Measurements from ENCODE around the gene SAFB. TPM values are rescaled to one million over a fixed set of nuclear protein-coding genes. Genes with fewer than 3 reads are reported as not detected.

Gene SAFB
- total RNA-seq, 2 experiments from 2014 or later: 195 to 200 TPM

DNA sequence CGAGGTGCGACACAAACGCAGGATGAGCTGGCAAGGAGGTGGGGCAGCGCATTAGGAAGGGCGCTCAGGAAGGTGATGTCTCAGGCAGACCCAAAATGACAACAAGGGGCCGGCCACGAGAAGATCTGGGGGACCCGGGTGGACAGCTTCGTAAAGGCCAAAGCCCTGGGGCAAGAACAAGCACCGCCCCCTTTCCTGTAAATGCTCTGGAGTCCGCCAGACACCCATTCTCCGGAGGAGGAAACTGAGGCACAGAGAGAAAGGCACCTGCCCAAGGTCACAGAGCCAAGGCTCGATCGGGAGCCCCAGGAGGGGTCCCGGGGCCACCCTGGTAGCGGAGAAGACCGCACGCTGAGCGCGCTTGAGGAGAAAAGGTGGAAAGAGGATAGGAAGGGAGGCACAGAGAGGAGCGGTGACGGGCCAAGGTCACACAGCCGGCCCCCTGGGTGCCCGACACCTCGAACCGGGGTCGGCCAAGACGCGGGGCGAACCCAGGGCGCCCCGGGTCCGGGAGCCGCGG lies 878 bp upstream of the SAFB start:
- H3K36me3 Mint-ChIP-seq (ENCODE audit: low read depth): peaks cover 93% of the 10 kb centered on the region
- ATAC-seq (ENCODE audit: poor library complexity) (no peak), DNase-seq (peak in 7 of 14 experiments; percentile 13 to 39 (median 25))
- H3K27ac ChIP-seq (ENCODE audit: low read depth in 1 of 2, low read length in 2 of 2): peak overlapping the region; percentile 82 to 83
- no peaks in the 10 kb centered on the region for H3K9me3 ChIP-seq (ENCODE audit: control insufficient read depth in 1 of 2, insufficient read depth in 1 of 2, low read length in 2 of 2)
- H3K27me3 ChIP-seq (ENCODE audit: control insufficient read depth in 1 of 2, insufficient read depth in 2 of 2, low read length in 2 of 2): no peaks in the 10 kb centered on the region
- no peaks in the 10 kb centered on the region for H3K9me3 Mint-ChIP-seq
- ChIA-PET POLR2A (interaction anchor here (0.6 to 4.0 kb wide), 23 partner anchors 8 to 1150 kb away, joined by 3 to 51 read pairs (median 5); partner anchors contain the start of genes CATSPERD, DUS3L, FEM1A and HDGFL2), CTCF (interaction anchor here (0.7 to 1.9 kb wide), 5 partner anchors 65 to 491 kb away, joined by 3 to 7 read pairs (median 6); partner anchors contain the start of genes CATSPERD, LONP1 and RPL36)
- H3K27ac Mint-ChIP-seq: peak overlapping the region; percentile 98
- H3K4me3 Mint-ChIP-seq: peak overlapping the region; percentile 99
- TF ChIP-seq, protein P1, sequence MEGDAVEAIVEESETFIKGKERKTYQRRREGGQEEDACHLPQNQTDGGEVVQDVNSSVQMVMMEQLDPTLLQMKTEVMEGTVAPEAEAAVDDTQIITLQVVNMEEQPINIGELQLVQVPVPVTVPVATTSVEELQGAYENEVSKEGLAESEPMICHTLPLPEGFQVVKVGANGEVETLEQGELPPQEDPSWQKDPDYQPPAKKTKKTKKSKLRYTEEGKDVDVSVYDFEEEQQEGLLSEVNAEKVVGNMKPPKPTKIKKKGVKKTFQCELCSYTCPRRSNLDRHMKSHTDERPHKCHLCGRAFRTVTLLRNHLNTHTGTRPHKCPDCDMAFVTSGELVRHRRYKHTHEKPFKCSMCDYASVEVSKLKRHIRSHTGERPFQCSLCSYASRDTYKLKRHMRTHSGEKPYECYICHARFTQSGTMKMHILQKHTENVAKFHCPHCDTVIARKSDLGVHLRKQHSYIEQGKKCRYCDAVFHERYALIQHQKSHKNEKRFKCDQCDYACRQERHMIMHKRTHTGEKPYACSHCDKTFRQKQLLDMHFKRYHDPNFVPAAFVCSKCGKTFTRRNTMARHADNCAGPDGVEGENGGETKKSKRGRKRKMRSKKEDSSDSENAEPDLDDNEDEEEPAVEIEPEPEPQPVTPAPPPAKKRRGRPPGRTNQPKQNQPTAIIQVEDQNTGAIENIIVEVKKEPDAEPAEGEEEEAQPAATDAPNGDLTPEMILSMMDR (IDR thresholded peaks at IDR 0.05): no peak
- intact Hi-C loops (cut with DNase I, micrococcal nuclease): loop anchor here (2.0 to 10.0 kb wide), 5 partner anchors 59 to 1217 kb away; partner anchors contain the start of genes DUS3L (in 2 of the 2), CHAF1A (in 1 of the 2), HSD11B1L (in 1 of the 2) and MICOS13 (in 1 of the 2)
- H3K36me3 ChIP-seq (ENCODE audit: insufficient read depth, low read length): peaks cover 61% of the 10 kb centered on the region
- H3K4me1 ChIP-seq (ENCODE audit: insufficient read depth, low read length): peaks cover 76% of the 10 kb centered on the region
- peaks cover 84% of the 10 kb centered on the region for H3K4me1 Mint-ChIP-seq (ENCODE audit: low read depth)
- H3K4me3 ChIP-seq (ENCODE audit: low read length): peak overlapping the region; percentile 85
- no peaks in the 10 kb centered on the region for H3K27me3 Mint-ChIP-seq

DNA sequence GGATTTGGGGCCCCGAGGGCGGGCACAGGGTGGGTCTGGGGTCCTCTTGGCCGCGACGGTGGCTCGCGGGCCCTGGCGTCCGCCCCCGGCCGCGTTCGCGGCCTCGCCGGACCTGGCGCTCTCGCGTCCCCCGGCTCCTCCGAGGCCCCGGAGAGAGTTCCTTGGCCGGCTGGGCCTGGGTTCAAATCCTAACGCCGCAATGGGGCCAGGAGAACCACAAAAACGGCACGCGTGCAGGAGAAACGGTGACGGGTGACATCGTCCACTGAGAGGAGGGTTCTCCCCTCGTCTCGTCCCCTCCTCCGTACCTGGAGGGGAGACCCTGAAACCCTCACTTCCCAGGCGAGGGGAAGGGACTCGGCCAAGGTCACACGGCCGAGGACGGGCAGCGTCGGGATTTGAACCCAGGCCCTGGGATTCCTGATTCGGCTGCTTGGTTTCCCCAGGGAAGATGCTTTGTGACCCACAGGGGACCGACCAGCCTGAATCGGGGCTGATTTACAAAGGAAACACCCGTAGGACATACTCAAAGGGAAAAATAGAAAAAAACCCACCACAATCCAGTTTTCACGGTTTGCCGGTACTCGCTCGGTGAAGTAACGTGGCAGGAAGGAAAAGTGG lies 624 bp downstream of the SAFB start:
- POLR2A ChIA-PET: interaction anchor here (0.8 to 4.0 kb wide), 20 partner anchors 9 to 1861 kb away, joined by 3 to 51 read pairs (median 6); partner anchors contain the start of genes CATSPERD, DUS3L, FEM1A and HDGFL2
- Histone ChIP-seq H3K9me3 (ENCODE audit: control insufficient read depth in 1 of 2, insufficient read depth in 1 of 2, low read length in 2 of 2) (no peaks in the 10 kb centered on the region), H3K4me1 (ENCODE audit: insufficient read depth, low read length) (peaks cover 77% of the 10 kb centered on the region), H3K27ac (ENCODE audit: low read depth in 1 of 2, low read length in 2 of 2) (peak overlapping the region; percentile 90 to 95), H3K4me3 (ENCODE audit: low read length) (peak overlapping the region; percentile 85), H3K36me3 (ENCODE audit: insufficient read depth, low read length) (peaks cover 62% of the 10 kb centered on the region), H3K27me3 (ENCODE audit: control insufficient read depth in 1 of 2, insufficient read depth in 2 of 2, low read length in 2 of 2) (no peaks in the 10 kb centered on the region)
- H3K27me3 Mint-ChIP-seq: no peaks in the 10 kb centered on the region
- peaks cover 93% of the 10 kb centered on the region for H3K36me3 Mint-ChIP-seq (ENCODE audit: low read depth)
- H3K9me3 Mint-ChIP-seq: no peaks in the 10 kb centered on the region
- H3K4me1 Mint-ChIP-seq (ENCODE audit: low read depth): peaks cover 84% of the 10 kb centered on the region
- peak overlapping the region; percentile 98 for H3K27ac Mint-ChIP-seq
- intact Hi-C loops (cut with DNase I, micrococcal nuclease): loop anchor here (1.0 to 10.0 kb wide), 7 partner anchors 55 to 1219 kb away; partner anchors contain the start of genes DUS3L (in 2 of the 2), CATSPERD (in 1 of the 2), CHAF1A (in 1 of the 2) and HSD11B1L (in 1 of the 2)
- no peak for ATAC-seq (ENCODE audit: poor library complexity)
- peak overlapping the region; percentile 99 for H3K4me3 Mint-ChIP-seq
- CTCF ChIA-PET: interaction anchor here (1.0 to 1.9 kb wide), 5 partner anchors 63 to 833 kb away, joined by 3 to 7 read pairs (median 6); partner anchors contain the start of genes CATSPERD, LONP1 and RPL36
- TF ChIP-seq, protein P1 (IDR thresholded peaks at IDR 0.05): no peak
- peak in 4 of 14 experiments; percentile 9 to 24 (median 17) for DNase-seq

DNA sequence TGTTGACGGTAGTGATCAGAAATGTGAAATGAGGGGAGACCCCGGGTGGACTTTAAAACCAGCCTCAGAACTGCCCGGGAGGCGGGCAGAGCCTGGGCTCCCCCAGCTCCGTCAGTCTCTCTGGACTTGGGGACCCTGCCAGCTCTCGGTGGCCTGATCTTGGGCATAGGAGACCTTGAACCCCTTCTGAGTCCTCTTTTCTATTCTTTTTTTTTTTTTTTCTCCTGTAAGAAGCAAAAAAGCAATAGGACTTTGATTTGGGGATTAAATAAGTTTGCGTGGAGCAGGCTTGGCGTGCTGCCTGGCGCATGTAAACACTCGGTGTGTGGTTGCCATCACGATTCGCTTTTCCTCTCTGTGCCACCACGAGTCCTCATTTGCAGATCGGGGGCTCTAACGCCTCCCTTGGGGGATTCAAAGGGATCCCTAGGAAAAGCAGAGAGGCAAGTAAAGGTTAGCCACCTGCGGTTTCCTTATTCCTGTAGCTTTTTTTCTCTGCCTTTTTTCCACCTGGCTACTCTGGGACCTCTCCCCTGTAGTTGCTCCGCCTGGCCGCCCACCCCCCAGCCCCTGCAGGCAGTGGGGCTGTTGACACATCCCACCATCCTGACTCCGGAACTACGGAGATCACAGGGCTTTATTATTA lies 1.3 kb downstream of the SAFB start:
- H3K9me3 ChIP-seq (ENCODE audit: control insufficient read depth in 1 of 2, insufficient read depth in 1 of 2, low read length in 2 of 2): no peaks in the 10 kb centered on the region
- DNase-seq (peak in 7 of 14 experiments; percentile 15 to 55 (median 24)), ATAC-seq (ENCODE audit: poor library complexity) (no peak)
- Mint-ChIP-seq H3K4me1 (ENCODE audit: low read depth) (peaks cover 84% of the 10 kb centered on the region), H3K27me3 (no peaks in the 10 kb centered on the region), H3K36me3 (ENCODE audit: low read depth) (peaks cover 93% of the 10 kb centered on the region), H3K27ac (peak overlapping the region; percentile 98), H3K9me3 (no peaks in the 10 kb centered on the region), H3K4me3 (peak overlapping the region; percentile 96)
- peaks cover 77% of the 10 kb centered on the region for H3K4me1 ChIP-seq (ENCODE audit: insufficient read depth, low read length)
- no peaks in the 10 kb centered on the region for H3K27me3 ChIP-seq (ENCODE audit: control insufficient read depth in 1 of 2, insufficient read depth in 2 of 2, low read length in 2 of 2)
- H3K4me3 ChIP-seq (ENCODE audit: low read length): peak overlapping the region; percentile 85
- ChIA-PET CTCF (interaction anchor here (0.7 to 1.0 kb wide), 3 partner anchors 63 to 655 kb away, joined by 3 read pairs; partner anchors contain the start of gene KDM4B), POLR2A (interaction anchor here (0.6 to 4.0 kb wide), 6 partner anchors 62 to 280 kb away, joined by 3 to 51 read pairs (median 19); partner anchors contain the start of genes CATSPERD, DUS3L, LONP1 and RPL36)
- H3K27ac ChIP-seq (ENCODE audit: low read depth in 1 of 2, low read length in 2 of 2): peak overlapping the region; percentile 90 to 95
- H3K36me3 ChIP-seq (ENCODE audit: insufficient read depth, low read length): peaks cover 62% of the 10 kb centered on the region
- TF ChIP-seq, protein P1 (IDR thresholded peaks at IDR 0.05): no peak
- intact Hi-C loops (cut with DNase I, micrococcal nuclease): loop anchor here (2.0 to 10.0 kb wide), 3 partner anchors 55 to 1219 kb away; partner anchors contain the start of genes CHAF1A (in 1 of the 2), DUS3L (in 1 of the 2) and SH3GL1 (in 1 of the 2)
